ENCODE data around the gene CCL15. TPM values are rescaled to one million over a fixed set of nuclear protein-coding genes. Genes with fewer than 3 reads are reported as not detected.

Gene CCL15
- total and polyA plus RNA-seq, 2 of the 13 experiments (the other 11 are each of a cell fraction or from before 2014, with no cell fraction given) = 29.2 to 45.9 TPM

GRCh38 chr17:35981246-35981645 is 20.1 kb downstream of the CCL15 start, which contains the start of gene CCL16 (continued):
- TF ChIP-seq ZNF800 (CRISPR knock-in tag; IDR thresholded peaks at IDR 0.05) (no peak), ZNF24 (IDR thresholded peaks at IDR 0.05) (no peak), CEBPZ (IDR thresholded peaks at IDR 0.05; ENCODE audit: low read length) (no peak), ZSCAN25 (CRISPR knock-in tag; IDR thresholded peaks at IDR 0.05) (no peak), GLMP (CRISPR knock-in tag; IDR thresholded peaks at IDR 0.05; ENCODE audit: borderline replicate concordance) (no peak), MNT (IDR thresholded peaks at IDR 0.05) (no peak), ARNT2 (CRISPR knock-in tag; IDR thresholded peaks at IDR 0.05; ENCODE audit: low read depth) (no peak), RARA (CRISPR knock-in tag; IDR thresholded peaks at IDR 0.05) (peak; percentile 47), ZFP1 (CRISPR knock-in tag; IDR thresholded peaks at IDR 0.05) (no peak), RFXAP (CRISPR knock-in tag; IDR thresholded peaks at IDR 0.05; ENCODE audit: borderline replicate concordance) (no peak), XBP1 (CRISPR knock-in tag; IDR thresholded peaks at IDR 0.05) (no peak), ZNF138 (CRISPR knock-in tag; IDR thresholded peaks at IDR 0.05; ENCODE audit: low read depth) (no peak), MAZ (IDR thresholded peaks at IDR 0.05; ENCODE audit: borderline replicate concordance, low read depth, low read length) (no peak), MAZ (CRISPR knock-in tag; IDR thresholded peaks at IDR 0.05; ENCODE audit: low read depth) (no peak), ZNF264 (CRISPR knock-in tag; IDR thresholded peaks at IDR 0.05) (no peak), SNRNP70 (IDR thresholded peaks at IDR 0.05; ENCODE audit: low read depth, low read length) (no peak), ZNF678 (CRISPR knock-in tag; IDR thresholded peaks at IDR 0.05) (no peak), ZNF552 (CRISPR knock-in tag; IDR thresholded peaks at IDR 0.05; ENCODE audit: borderline replicate concordance) (no peak), CEBPG (CRISPR knock-in tag; IDR thresholded peaks at IDR 0.05) (no peak), CREBL2 (CRISPR knock-in tag; IDR thresholded peaks at IDR 0.05; ENCODE audit: borderline replicate concordance) (no peak), HOXA5 (CRISPR knock-in tag; IDR thresholded peaks at IDR 0.05) (no peak), DPF2 (CRISPR knock-in tag; IDR thresholded peaks at IDR 0.05; ENCODE audit: borderline replicate concordance, low read depth) (no peak), TRIM22 (IDR thresholded peaks at IDR 0.05) (no peak)
